K562 (cell line): Measurements from ENCODE around the gene SLC33A1. TPM values are rescaled to one million over a fixed set of nuclear protein-coding genes. Genes with fewer than 3 reads are reported as not detected.

Experiments
- BMI1 ChIP-seq: fragments of 150-350 bp; IDR thresholded peaks from 2 replicates; pipeline ENCODE4 v1.6.1; 2014; ENCODE audit warnings: low read length
- CBX1 ChIP-seq: sonication (generic); IDR thresholded peaks from 2 replicates; pipeline ENCODE4 v1.6.1; 2016; ENCODE audit warnings: antibody characterized with exemption, low read depth, mild to moderate bottlenecking
- FOS ChIP-seq: IDR thresholded peaks from 3 replicates; pipeline ENCODE4 v1.6.1; 2011; ENCODE audit not compliant: insufficient read length; ENCODE audit errors: extremely low read depth
- HLTF ChIP-seq: fragments of 450-650 bp; IDR thresholded peaks from 2 replicates; pipeline ENCODE4 v1.6.1; 2016
- HMG20A ChIP-seq: fragments of 450-650 bp; formaldehyde crosslinking; conservative IDR thresholded peaks from 2 replicates; pipeline ENCODE4 v1.4.0; 2020; ENCODE audit warnings: mild to moderate bottlenecking, mixed read lengths
- HNRNPH1 ChIP-seq: fragments of 200-400 bp; formaldehyde crosslinking; optimal IDR thresholded peaks from 2 replicates; pipeline ENCODE3; 2017; ENCODE audit warnings: low read depth, mild to moderate bottlenecking, low read length, moderate library complexity
- KLF16 ChIP-seq: IDR thresholded peaks from 2 replicates; pipeline ENCODE4 v1.6.1; 2016; ENCODE audit warnings: antibody characterized with exemption
- MAX ChIP-seq: sonication (generic); formaldehyde crosslinking; IDR thresholded peaks from 2 replicates; pipeline ENCODE4 v1.9.0; 2022; ENCODE audit warnings: mild to moderate bottlenecking, missing genetic modification reagents
- RBFOX2 ChIP-seq: fragments of 200-400 bp; formaldehyde crosslinking; IDR thresholded peaks from 2 replicates; pipeline ENCODE4 v1.6.1; 2017; ENCODE audit warnings: low read depth, mild to moderate bottlenecking, low read length, moderate library complexity
- RCOR1 ChIP-seq, 2 experiments: IDR thresholded peaks; 2 replicates each; pipeline ENCODE4 v1.6.1; 2012; ENCODE audit warnings: low read depth in 2 of 2, low read length in 2 of 2, borderline replicate concordance in 1 of 2, improper control_type of control experiment in 1 of 2
- STAT6 ChIP-seq: sonication (generic); formaldehyde crosslinking; IDR thresholded peaks from 2 replicates; pipeline ENCODE4 v1.8.1; 2023; ENCODE audit warnings: mild to moderate bottlenecking, missing genetic modification reagents
- THRA ChIP-seq: fragments of 450-650 bp; IDR thresholded peaks from 2 replicates; pipeline ENCODE4 v1.6.1; 2017; ENCODE audit warnings: mild to moderate bottlenecking, moderate library complexity
- TSC22D4 ChIP-seq: fragments of 450-650 bp; IDR thresholded peaks from 2 replicates; pipeline ENCODE4 v1.6.1; 2016; ENCODE audit warnings: missing genetic modification characterization, missing biosample characterization, control low read depth
- ZC3H4 ChIP-seq: sonication (generic); formaldehyde crosslinking; IDR thresholded peaks from 2 replicates; pipeline ENCODE4 v1.9.0; 2021; ENCODE audit warnings: missing genetic modification reagents, borderline replicate concordance
- ZNF217 ChIP-seq: sonication (generic); formaldehyde crosslinking; IDR thresholded peaks from 2 replicates; pipeline ENCODE4 v1.8.0; 2022; ENCODE audit warnings: mild to moderate bottlenecking, missing genetic modification reagents
- ZNF41 ChIP-seq: fragments of 250-450 bp; sonication (Bioruptor Pico); conservative IDR thresholded peaks from 2 replicates; pipeline ENCODE4 v1.4.0; 2020; ENCODE audit warnings: mild to moderate bottlenecking
- ZNF584 ChIP-seq: fragments of 200-800 bp; sonication (Bioruptor generic); IDR thresholded peaks from 2 replicates; pipeline ENCODE4 v1.6.1; 2016; ENCODE audit warnings: low read depth, mild to moderate bottlenecking, missing genetic modification characterization, missing compliant biosample characterization
- ZNF77 ChIP-seq: fragments of 250-450 bp; sonication (Bioruptor Pico); IDR thresholded peaks from 2 replicates; pipeline ENCODE4 v1.5.0; 2020
- polyA plus RNA-seq, 8 experiments: library from polyadenylated mRNA; depleted of rRNA in 4 of 8; stranded (reverse) in 5 of 8; unstranded in 3 of 8; fragments of >200 nt; fragmentation: Nextera tagmentation in 2 of 8; fragmentation: Illumina TruSeq in 1 of 8; extraction: Ambion mirVana in 2 of 8; extraction: Trizol in 1 of 8; gene quantifications; 2 replicates each; pipeline versions ENCODE4 v1.2.1 to v1.2.3, GENCODE V29; 2011 to 2014; ENCODE audit warnings: inconsistent platforms in 1 of 8, missing spikeins in 1 of 8
- total RNA-seq, 7 experiments: library from RNA; depleted of rRNA in 6 of 7; stranded (reverse); fragments of >200 nt in 6 of 7; fragmentation: Illumina TruSeq in 2 of 7; extraction: Trizol in 2 of 7; gene quantifications; 2 replicates each; pipeline versions ENCODE4 v1.2.1 to v1.2.3, GENCODE V29; 2011 to 2021; ENCODE audit warnings: low replicate concordance in 1 of 7
- TF ChIP-seq, protein P1 (sequence below): fragments of 450-650 bp; IDR thresholded peaks from 2 replicates; pipeline ENCODE4 v1.6.1; 2014; ENCODE audit warnings: low read depth, mild to moderate bottlenecking, moderate library complexity, borderline replicate concordance
- TF ChIP-seq, protein P2 (sequence below): fragments of 450-650 bp; formaldehyde crosslinking; IDR thresholded peaks from 2 replicates; pipeline ENCODE4 v1.4.0; 2020; ENCODE audit warnings: mild to moderate bottlenecking

SLC33A1 gene
- total and polyA plus RNA-seq, 9 of the 15 experiments (the other 6 are each of a cell fraction or from before 2014, with no cell fraction given) = 6.2 to 26.8 (median 19.6) TPM

- no peak for TF ChIP-seq TSC22D4
- TF ChIP-seq THRA = no peak
- TF ChIP-seq ZC3H4 (CRISPR knock-in tag) = peak; percentile 48; the same call in 1 of the 2 replicates
- no peak for TF ChIP-seq HNRNPH1
- no peak for TF ChIP-seq MAX (CRISPR knock-in tag)
- no peak for TF ChIP-seq ZNF41 (CRISPR knock-in tag)
- no peak for TF ChIP-seq ZNF584 (CRISPR knock-in tag)
- no peak for TF ChIP-seq CBX1
- no peak for TF ChIP-seq ZNF217 (CRISPR knock-in tag)
- TF ChIP-seq STAT6 = peak; percentile 88; the same call in 1 of the 2 replicates
- TF ChIP-seq RCOR1 (IDR thresholded peaks at IDR 0.05; ENCODE audit: borderline replicate concordance in 1 of 2, low read depth in 2 of 2, low read length in 2 of 2) = no peak
- no peak for TF ChIP-seq RBFOX2
- TF ChIP-seq BMI1 = no peak
- TF ChIP-seq, protein P1, sequence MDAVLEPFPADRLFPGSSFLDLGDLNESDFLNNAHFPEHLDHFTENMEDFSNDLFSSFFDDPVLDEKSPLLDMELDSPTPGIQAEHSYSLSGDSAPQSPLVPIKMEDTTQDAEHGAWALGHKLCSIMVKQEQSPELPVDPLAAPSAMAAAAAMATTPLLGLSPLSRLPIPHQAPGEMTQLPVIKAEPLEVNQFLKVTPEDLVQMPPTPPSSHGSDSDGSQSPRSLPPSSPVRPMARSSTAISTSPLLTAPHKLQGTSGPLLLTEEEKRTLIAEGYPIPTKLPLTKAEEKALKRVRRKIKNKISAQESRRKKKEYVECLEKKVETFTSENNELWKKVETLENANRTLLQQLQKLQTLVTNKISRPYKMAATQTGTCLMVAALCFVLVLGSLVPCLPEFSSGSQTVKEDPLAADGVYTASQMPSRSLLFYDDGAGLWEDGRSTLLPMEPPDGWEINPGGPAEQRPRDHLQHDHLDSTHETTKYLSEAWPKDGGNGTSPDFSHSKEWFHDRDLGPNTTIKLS = no peak
- TF ChIP-seq, protein P2, sequence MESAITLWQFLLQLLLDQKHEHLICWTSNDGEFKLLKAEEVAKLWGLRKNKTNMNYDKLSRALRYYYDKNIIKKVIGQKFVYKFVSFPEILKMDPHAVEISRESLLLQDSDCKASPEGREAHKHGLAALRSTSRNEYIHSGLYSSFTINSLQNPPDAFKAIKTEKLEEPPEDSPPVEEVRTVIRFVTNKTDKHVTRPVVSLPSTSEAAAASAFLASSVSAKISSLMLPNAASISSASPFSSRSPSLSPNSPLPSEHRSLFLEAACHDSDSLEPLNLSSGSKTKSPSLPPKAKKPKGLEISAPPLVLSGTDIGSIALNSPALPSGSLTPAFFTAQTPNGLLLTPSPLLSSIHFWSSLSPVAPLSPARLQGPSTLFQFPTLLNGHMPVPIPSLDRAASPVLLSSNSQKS (CRISPR knock-in tag) = no peak
- TF ChIP-seq KLF16 = no peak
- no peak for TF ChIP-seq FOS
- TF ChIP-seq HLTF = 0 out of 2 replicates have a peak, but pooled peaks have one; percentile 28
- TF ChIP-seq ZNF77 (CRISPR knock-in tag) = no peak
- TF ChIP-seq HMG20A (CRISPR knock-in tag) = no peak
Observed at GRCh38 chr3:155853214-155854140, 750 bp downstream of the SLC33A1 start (continued).
